Endothelial cell of umbilical vein (primary cell): ENCODE data around the gene SLC39A11. TPM values are rescaled to one million over a fixed set of nuclear protein-coding genes. Genes with fewer than 3 reads are reported as not detected.

Experiments used
- BruUV-seq: library from RNA; stranded (reverse); fragments of 400-500 nt; replicated peaks from 2 replicates; lab custom pipeline; 2021; lab: Mats Ljungman, UMichigan
- CTCF ChIA-PET: fragments of 300-600, 350-600 bp; sonication (Branson Sonifier 250); formaldehyde crosslinking; loops from one replicate; lab custom pipeline; 2021; ENCODE audit warnings: antibody characterized with exemption, inconsistent platforms; lab: Charles Lee
- POLR2A ChIA-PET: fragments of 300-600, 350-600 bp; sonication (Branson Sonifier 250); formaldehyde crosslinking; loops from one replicate; lab custom pipeline; 2021; ENCODE audit warnings: antibody characterized with exemption, inconsistent platforms; lab: Charles Lee
- DNase-seq: peaks from one replicate; pipeline ENCODE4 v3.0.0-alpha.2; 2011; ENCODE audit warnings: low read depth, low spot score
- FAIRE-seq: peaks from 2 replicates; lab custom pipeline; 2011; peaks lifted over from hg19 to GRCh38; lab: Jason Lieb, UNC
- H2AFZ ChIP-seq: 2 replicates; pipeline ENCODE4 v1.6.0; 2012; ENCODE audit warnings: low read depth, low read length, control low read depth, inconsistent platforms
- H3K27ac ChIP-seq: 2 replicates; pipeline ENCODE4 v1.5.1; 2011; ENCODE audit warnings: low read depth, mild to moderate bottlenecking, control low read depth, low read length, moderate library complexity; ENCODE audit not compliant: insufficient read depth
- H3K27me3 ChIP-seq, 2 experiments: 2 replicates each; pipeline versions ENCODE4 v1.6.0 to v1.6.1; 2011; ENCODE audit warnings: low read length in 2 of 2, mixed read lengths in 1 of 2; ENCODE audit not compliant: control insufficient read depth in 2 of 2, insufficient read depth in 2 of 2
- H3K36me3 ChIP-seq, 2 experiments: 2 replicates in 1 of 2; 3 replicates in 1 of 2; pipeline ENCODE4 v1.5.1; 2011; ENCODE audit warnings: low read length in 2 of 2, mild to moderate bottlenecking in 1 of 2, moderate library complexity in 1 of 2; ENCODE audit not compliant: control insufficient read depth in 2 of 2, insufficient read depth in 2 of 2; ENCODE audit errors: extremely low read depth in 1 of 2
- H3K4me1 ChIP-seq: 3 replicates; pipeline ENCODE4 v1.5.1; 2011; ENCODE audit warnings: mild to moderate bottlenecking, low read length; ENCODE audit not compliant: control insufficient read depth, insufficient read depth; ENCODE audit errors: extremely low read depth
- H3K4me2 ChIP-seq: 2 replicates; pipeline ENCODE4 v1.6.1; 2011; ENCODE audit warnings: low read length, control low read depth, mixed read lengths; ENCODE audit not compliant: insufficient read depth
- H3K4me3 ChIP-seq, 3 experiments: fragments of 200-600 bp in 1 of 3; sonication (generic), shearing (Covaris generic) in 1 of 3; replicated peaks in 1 of 3; 2 replicates each; pipeline ENCODE4 v1.5.1; 2011 to 2016; ENCODE audit warnings: control low read depth in 3 of 3, low read length in 3 of 3, mild to moderate bottlenecking in 2 of 3, inconsistent platforms in 1 of 3, low read depth in 1 of 3, moderate library complexity in 1 of 3; ENCODE audit not compliant: insufficient read depth in 1 of 3
- H3K79me2 ChIP-seq: 2 replicates; pipeline ENCODE4 v1.6.0; 2012; ENCODE audit warnings: low read length, inconsistent platforms; ENCODE audit not compliant: control insufficient read depth, insufficient read depth
- H3K9ac ChIP-seq: replicated peaks from 2 replicates; pipeline ENCODE3; 2011; ENCODE audit warnings: low read length, control low read depth; ENCODE audit not compliant: insufficient read depth; ENCODE audit errors: extremely low read depth
- H3K9me1 ChIP-seq: replicated peaks from 3 replicates; pipeline ENCODE4 v1.6.0; 2011; ENCODE audit warnings: mild to moderate bottlenecking, low read length; ENCODE audit not compliant: control insufficient read depth, insufficient read depth; ENCODE audit errors: extremely low read depth
- H3K9me3 ChIP-seq: replicated peaks from 2 replicates; pipeline ENCODE4 v1.5.1; 2012; ENCODE audit warnings: low read length, inconsistent platforms; ENCODE audit not compliant: control insufficient read depth, insufficient read depth
- H4K20me1 ChIP-seq: replicated peaks from 2 replicates; pipeline ENCODE3; 2011; ENCODE audit warnings: mild to moderate bottlenecking, low read length; ENCODE audit not compliant: control insufficient read depth, insufficient read depth; ENCODE audit errors: extremely low read depth
- CTCF ChIP-seq, 2 donors: IDR thresholded peaks; 1 replicate in 1 of 2; 2 replicates in 1 of 2; pipeline ENCODE4 v1.5.1; 2011; ENCODE audit warnings: low read length in 2 of 2, mild to moderate bottlenecking in 2 of 2, moderate library complexity in 2 of 2, control low read depth in 1 of 2, inconsistent platforms in 1 of 2, low read depth in 1 of 2; ENCODE audit not compliant: insufficient read depth in 1 of 2; ENCODE audit errors: extremely low read depth in 1 of 2
- EZH2 ChIP-seq: IDR thresholded peaks from 2 replicates; pipeline ENCODE4 v1.6.1; 2012; ENCODE audit warnings: borderline replicate concordance, low read depth, mild to moderate bottlenecking, moderate library complexity, low read length, inconsistent platforms; ENCODE audit not compliant: severe bottlenecking
- FOS ChIP-seq: IDR thresholded peaks from 2 replicates; pipeline ENCODE4 v1.6.1; 2011; ENCODE audit warnings: mild to moderate bottlenecking, low read length, moderate library complexity, borderline replicate concordance; ENCODE audit not compliant: insufficient read depth
- GATA2 ChIP-seq: IDR thresholded peaks from 2 replicates; pipeline ENCODE4 v1.7.0; 2011; ENCODE audit warnings: low read depth, mild to moderate bottlenecking, moderate library complexity, mixed read lengths, low read length; ENCODE audit not compliant: insufficient read length, insufficient read depth
- JUN ChIP-seq: IDR thresholded peaks from 2 replicates; pipeline ENCODE4 v1.6.1; 2011; ENCODE audit warnings: borderline replicate concordance, low read depth; ENCODE audit not compliant: insufficient read length, insufficient read depth
- MAX ChIP-seq: IDR thresholded peaks from 2 replicates; pipeline ENCODE4 v1.6.1; 2011; ENCODE audit not compliant: insufficient read depth, insufficient read length
- MYC ChIP-seq: IDR thresholded peaks from one replicate; pipeline ENCODE4 v1.6.1; 2011; ENCODE audit warnings: mild to moderate bottlenecking, low read depth, low read length
- POLR2A ChIP-seq: IDR thresholded peaks from 2 replicates; pipeline ENCODE4 v1.6.1; 2012; ENCODE audit warnings: low read depth, mild to moderate bottlenecking, control low read depth, low read length
- POLR2AphosphoS5 ChIP-seq: IDR thresholded peaks from 2 replicates; pipeline ENCODE4 v1.6.1; 2012; ENCODE audit warnings: low read depth, mild to moderate bottlenecking, control low read depth, low read length, moderate library complexity; ENCODE audit not compliant: insufficient read depth
- dilution Hi-C: fragments of 300-500 bp; cut with MboI; formaldehyde crosslinking; loops from one replicate; pipeline ENCODE4 v1.15.0; 2019; ENCODE audit warnings: low sequenced_read_pairs; ENCODE audit not compliant: extremely low pct_ligation_motif_present
- intact Hi-C: fragments of 100-400 bp; cut with micrococcal nuclease; formaldehyde crosslinking; loops from one replicate; pipeline ENCODE4 v1.10.0; 2022
- polyA plus RNA-seq, 4 experiments: library from polyadenylated mRNA; depleted of rRNA in 3 of 4; stranded (reverse) in 3 of 4; unstranded in 1 of 4; fragments of >200 nt; gene quantifications; 2 replicates each; pipeline versions ENCODE4 v1.2.1 to v1.2.3, GENCODE V29; 2011 to 2012; ENCODE audit warnings: missing spikeins in 1 of 4
- total RNA-seq: library from RNA; stranded (reverse); gene quantifications from 2 replicates; pipeline ENCODE4 v1.2.3, GENCODE V29; 2021

The SLC39A11 gene
- total and polyA plus RNA-seq, 2 donors (not counting 3 experiments of a cell fraction or from before 2014, with no cell fraction given): 8.1 to 11.9 TPM

GRCh38 chr17:73064084-73064938, 28.2 kb downstream of the SLC39A11 start:
- H3K9ac ChIP-seq: no peak overlapping the region
- H2AFZ ChIP-seq: no peak overlapping the region
- no peak overlapping the region for H3K4me3 ChIP-seq
- no peak for FAIRE-seq
- H3K4me1 ChIP-seq: no peaks in the 10 kb centered on the region
- no peaks in the 10 kb centered on the region for H3K27me3 ChIP-seq
- no TSS peak for BruUV-seq
- ChIA-PET POLR2A (no interaction called here), CTCF (no interaction called here)
- no peaks in the 10 kb centered on the region for H4K20me1 ChIP-seq
- intact Hi-C loops: no loop called here
- no peaks in the 10 kb centered on the region for H3K9me3 ChIP-seq
- dilution Hi-C loops: no loop called here
- no peak overlapping the region for H3K27ac ChIP-seq
- no peaks in the 10 kb centered on the region for H3K9me1 ChIP-seq
- TF ChIP-seq MAX: no peak
- no peak for TF ChIP-seq JUN
- TF ChIP-seq POLR2A: no peak
- no peak for TF ChIP-seq MYC
- TF ChIP-seq GATA2: no peak
- no peak for TF ChIP-seq EZH2
- no peak for TF ChIP-seq FOS
- no peak for TF ChIP-seq CTCF (IDR thresholded peaks at IDR 0.05; ENCODE audit: extremely low read depth in 1 of 2, insufficient read depth in 1 of 2, low read depth in 1 of 2, low read length in 2 of 2)
- no peak for TF ChIP-seq POLR2AphosphoS5
- H3K79me2 ChIP-seq: no peaks in the 10 kb centered on the region
- no peaks in the 10 kb centered on the region for H3K36me3 ChIP-seq
- H3K4me2 ChIP-seq: no peak overlapping the region
- no peak for DNase-seq
